Amniotic epithelial cell (primary cell): Measurements from ENCODE around the gene MAP2K1.
"Not testable (repeated sequence)": the region's sequence is repeated elsewhere in the genome, so short reads cannot be mapped to it uniquely, and the experiment has no call there.

Experiments
- DNase-seq: peaks from one replicate; pipeline ENCODE4 v3.0.0-alpha.2; 2010; ENCODE audit warnings: low read depth

MAP2K1 gene

GRCh38 chr15:66386204-66387123, at the start of gene MAP2K1:
Gene MAP2K1, plus strand, starts transcription at chr15:66386912. Its CDS starts 436 bp downstream, at chr15:66387348.
- peak; percentile 94 for DNase-seq

- not testable (repeated sequence) for DNase-seq
Measured at GRCh38 chr15:66348530-66348929, 38.2 kb upstream of the MAP2K1 start.

- DNase-seq: no peak
Measured at GRCh38 chr15:66356077-66356358, 30.7 kb upstream of the MAP2K1 start.

GRCh38 chr15:66356359-66357236, 30.1 kb upstream of the MAP2K1 start, which contains the start of gene TIPIN:
Gene TIPIN, minus strand, starts transcription at chr15:66356685. Its CDS starts 3,738 bp downstream, at chr15:66352947.
- peak; percentile 93 for DNase-seq

- peak; percentile 40 for DNase-seq
Measured at GRCh38 chr15:66359740-66360139, 27.0 kb upstream of the MAP2K1 start.

GRCh38 chr15:66361745-66362460, 24.8 kb upstream of the MAP2K1 start:
- not testable (repeated sequence) for DNase-seq

- DNase-seq: no peak
Measured at GRCh38 chr15:66362776-66363175, 23.9 kb upstream of the MAP2K1 start.

- no peak for DNase-seq
Measured at GRCh38 chr15:66364944-66365528, 21.7 kb upstream of the MAP2K1 start.

- DNase-seq: peak; percentile 9
Measured at GRCh38 chr15:66369773-66370651, 16.7 kb upstream of the MAP2K1 start.

- no peak for DNase-seq
Measured at GRCh38 chr15:66374179-66374578, 12.5 kb upstream of the MAP2K1 start.

- no peak for DNase-seq
Measured at GRCh38 chr15:66378814-66379430, 7.8 kb upstream of the MAP2K1 start.

- not testable (repeated sequence) for DNase-seq
Measured at GRCh38 chr15:66381376-66381775, 5.3 kb upstream of the MAP2K1 start.

GRCh38 chr15:66387163-66388042, 691 bp downstream of the MAP2K1 start:
- peak; percentile 62 for DNase-seq

GRCh38 chr15:66388043-66388363, 1.3 kb downstream of the MAP2K1 start:
- DNase-seq: no peak

- no peak for DNase-seq
Measured at GRCh38 chr15:66388576-66388975, 1.9 kb downstream of the MAP2K1 start.

- no peak for DNase-seq
Measured at GRCh38 chr15:66389098-66389858, 2.6 kb downstream of the MAP2K1 start.

- no peak for DNase-seq
Measured at GRCh38 chr15:66389859-66390381, 3.2 kb downstream of the MAP2K1 start.

- no peak for DNase-seq
Measured at GRCh38 chr15:66390678-66391077, 4.0 kb downstream of the MAP2K1 start.
